Endothelial cell of hepatic sinusoid (primary cell): ENCODE data around the gene APOBR.
"Not testable (repeated sequence)": the region's sequence is repeated elsewhere in the genome, so short reads cannot be mapped to it uniquely, and the experiment has no call there.

Experiments used
- in situ Hi-C: cut with HindIII; loops from 2 replicates; pipeline ENCODE4 v1.10.0; 2017; ENCODE audit warnings: low sequenced_read_pairs

Gene APOBR

GRCh38 chr16:28494121-28494851, at the start of gene APOBR:
Gene APOBR (plus strand): TSS chr16:28494643. CDS start chr16:28494682, 39 bp downstream.
- in situ Hi-C loops = no loop called here

GRCh38 chr16:28446388-28446787, 48.1 kb upstream of the APOBR start:
- in situ Hi-C loops = not testable (repeated sequence)

- in situ Hi-C loops = not testable (repeated sequence)
These were observed 47.4 kb upstream of the APOBR start for GRCh38 chr16:28447081-28447480.

GRCh38 chr16:28473714-28474265, 20.7 kb upstream of the APOBR start:
- in situ Hi-C loops = no loop called here

GRCh38 chr16:28475221-28475620, 19.2 kb upstream of the APOBR start:
- in situ Hi-C loops = no loop called here

GRCh38 chr16:28477311-28477920, 17.0 kb upstream of the APOBR start:
- in situ Hi-C loops = no loop called here

- in situ Hi-C loops = no loop called here
These were observed 15.8 kb upstream of the APOBR start for GRCh38 chr16:28478506-28479180.

GRCh38 chr16:28482026-28482425, 12.4 kb upstream of the APOBR start:
- in situ Hi-C loops = no loop called here

GRCh38 chr16:28483361-28483760, 11.1 kb upstream of the APOBR start:
- in situ Hi-C loops = not testable (repeated sequence)

GRCh38 chr16:28486266-28486665, 8.2 kb upstream of the APOBR start:
- in situ Hi-C loops = no loop called here

GRCh38 chr16:28491230-28491969, 3.0 kb upstream of the APOBR start:
- in situ Hi-C loops = no loop called here

- in situ Hi-C loops = no loop called here
These were observed 2.4 kb upstream of the APOBR start, which contains the start of gene CLN3 for GRCh38 chr16:28491970-28492474. Gene CLN3 (minus strand): TSS chr16:28492074. CDS start chr16:28491759, 315 bp downstream.

- in situ Hi-C loops = no loop called here
These were observed 1.9 kb upstream of the APOBR start for GRCh38 chr16:28492511-28492910.

- in situ Hi-C loops = no loop called here
These were observed 803 bp downstream of the APOBR start for GRCh38 chr16:28495098-28495793.

GRCh38 chr16:28495795-28496749, 1.6 kb downstream of the APOBR start:
- in situ Hi-C loops = no loop called here

- in situ Hi-C loops = no loop called here
These were observed 2.4 kb downstream of the APOBR start for GRCh38 chr16:28496844-28497243.

- in situ Hi-C loops = no loop called here
These were observed 2.9 kb downstream of the APOBR start for GRCh38 chr16:28497386-28497785.

GRCh38 chr16:28497861-28498599, 3.6 kb downstream of the APOBR start:
- in situ Hi-C loops = no loop called here
